GM15510 (cell line): Measurements from ENCODE around the gene GADD45GIP1.

ENCODE experiments used
- POLR2A ChIP-seq: IDR thresholded peaks from 3 replicates; pipeline ENCODE4 v1.6.1; 2011; ENCODE audit warnings: borderline replicate concordance; ENCODE audit not compliant: insufficient read length; ENCODE audit errors: extremely low read depth

GADD45GIP1 gene

DNA sequence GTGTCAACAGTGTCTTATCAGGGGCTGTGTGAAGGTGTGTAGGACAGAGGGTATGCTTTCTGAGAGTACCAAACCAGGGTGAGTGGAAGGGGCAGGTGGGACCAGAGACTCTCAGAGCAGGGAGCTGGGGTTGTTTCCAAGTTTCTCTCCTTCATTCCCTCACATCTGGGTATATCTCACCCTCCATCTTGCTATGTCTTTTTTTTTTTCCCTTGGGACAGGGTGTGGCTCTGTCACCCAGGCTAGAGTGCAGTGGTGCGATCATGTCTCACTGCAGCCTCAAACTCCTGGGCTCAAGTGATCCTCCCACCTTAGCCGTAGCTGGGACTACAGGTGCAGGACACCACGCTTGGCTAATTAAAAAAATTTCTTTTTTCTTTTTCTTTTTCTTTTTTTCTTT lies 23.0 kb upstream of the GADD45GIP1 start:
- TF ChIP-seq POLR2A = no peak

DNA sequence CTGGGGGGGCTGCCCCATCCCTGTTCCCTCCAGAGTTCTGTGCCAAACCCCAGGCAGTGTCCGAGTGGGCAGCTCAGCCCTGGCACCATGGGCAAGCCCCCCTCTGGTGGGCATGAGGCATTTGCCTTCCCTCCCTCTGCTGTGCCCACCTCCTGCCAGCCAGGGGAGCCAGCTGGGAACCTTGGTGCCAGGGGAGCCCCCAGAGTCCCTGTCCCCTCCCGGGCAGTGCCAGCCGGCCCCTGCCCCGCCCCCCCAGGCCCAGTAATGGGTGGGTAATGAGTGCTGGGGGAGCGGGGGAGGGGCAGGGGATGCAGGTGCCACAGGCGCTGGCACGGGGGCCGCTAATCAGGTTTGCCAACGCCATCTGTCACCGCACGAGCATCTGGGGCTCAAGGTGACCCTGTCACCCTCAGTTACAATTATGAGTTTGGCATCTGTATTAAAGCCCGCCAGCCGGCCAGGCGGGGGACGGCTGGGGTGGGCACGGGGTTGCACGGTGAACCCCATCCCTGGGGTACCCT lies 18.3 kb upstream of the GADD45GIP1 start:
- no peak for TF ChIP-seq POLR2A

DNA sequence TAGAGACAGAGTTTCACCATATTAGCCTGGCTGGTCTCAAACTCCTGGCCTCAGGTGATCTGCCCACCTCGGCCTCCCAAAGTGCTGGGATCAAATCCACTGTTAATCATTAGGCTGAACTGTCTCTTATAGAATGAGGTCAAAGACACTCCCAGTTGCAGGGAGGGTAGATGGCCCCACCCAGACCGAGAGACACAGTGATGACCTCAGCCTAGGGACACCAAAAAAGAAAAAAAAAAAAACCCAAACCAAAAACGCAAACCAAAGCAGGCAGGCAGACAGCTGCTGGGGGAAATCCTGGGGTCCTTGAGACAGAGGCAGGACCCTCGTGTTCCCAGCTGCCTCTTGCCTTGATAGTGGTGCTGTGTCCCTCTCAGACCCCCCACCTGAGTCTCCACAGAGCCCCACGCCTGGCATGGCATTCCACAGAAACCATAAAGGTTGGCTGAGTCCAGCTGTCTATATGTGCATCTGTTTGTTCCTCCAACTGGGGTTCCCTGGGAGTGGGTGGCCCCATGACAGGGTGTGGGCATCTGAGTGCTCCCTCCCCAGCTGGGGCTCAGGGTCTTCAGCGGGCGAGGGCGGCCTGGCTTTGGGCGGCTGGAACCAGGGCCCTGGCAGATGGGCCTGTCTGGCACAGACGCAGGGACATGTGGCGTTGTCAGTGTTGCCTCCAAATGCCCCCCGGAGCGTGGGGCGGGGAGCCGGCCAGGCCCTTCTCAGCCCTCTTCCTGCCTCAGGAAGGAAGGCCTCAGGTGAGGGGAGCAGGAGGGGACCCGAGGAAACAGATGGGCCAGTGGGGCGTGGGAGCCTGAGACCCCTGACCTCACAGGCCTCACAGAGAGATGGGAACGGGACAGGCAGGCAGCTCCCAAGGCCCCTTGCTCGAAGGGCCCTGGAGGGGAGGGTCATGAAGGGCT lies 17.5 kb upstream of the GADD45GIP1 start:
- no peak for TF ChIP-seq POLR2A

DNA sequence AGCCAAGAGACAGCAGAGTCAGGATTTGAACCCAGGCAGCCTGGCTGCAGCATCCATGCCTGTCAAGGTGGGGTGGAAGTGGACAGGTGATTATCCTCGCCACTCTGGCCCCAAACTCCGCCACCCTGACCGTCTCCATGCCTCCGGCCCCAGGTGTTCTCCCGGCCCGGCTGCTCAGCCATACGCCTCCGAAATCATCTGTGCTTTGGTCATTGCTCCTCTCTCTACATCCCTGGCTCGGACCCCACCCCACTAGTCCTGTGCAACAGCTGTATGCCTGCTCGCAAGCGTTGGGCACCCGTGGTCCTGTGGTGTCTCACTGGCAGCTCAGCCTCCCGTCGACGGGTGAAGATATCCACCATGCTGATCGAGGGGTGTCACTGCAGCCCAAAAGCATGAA lies 16.2 kb upstream of the GADD45GIP1 start:
- no peak for TF ChIP-seq POLR2A

DNA sequence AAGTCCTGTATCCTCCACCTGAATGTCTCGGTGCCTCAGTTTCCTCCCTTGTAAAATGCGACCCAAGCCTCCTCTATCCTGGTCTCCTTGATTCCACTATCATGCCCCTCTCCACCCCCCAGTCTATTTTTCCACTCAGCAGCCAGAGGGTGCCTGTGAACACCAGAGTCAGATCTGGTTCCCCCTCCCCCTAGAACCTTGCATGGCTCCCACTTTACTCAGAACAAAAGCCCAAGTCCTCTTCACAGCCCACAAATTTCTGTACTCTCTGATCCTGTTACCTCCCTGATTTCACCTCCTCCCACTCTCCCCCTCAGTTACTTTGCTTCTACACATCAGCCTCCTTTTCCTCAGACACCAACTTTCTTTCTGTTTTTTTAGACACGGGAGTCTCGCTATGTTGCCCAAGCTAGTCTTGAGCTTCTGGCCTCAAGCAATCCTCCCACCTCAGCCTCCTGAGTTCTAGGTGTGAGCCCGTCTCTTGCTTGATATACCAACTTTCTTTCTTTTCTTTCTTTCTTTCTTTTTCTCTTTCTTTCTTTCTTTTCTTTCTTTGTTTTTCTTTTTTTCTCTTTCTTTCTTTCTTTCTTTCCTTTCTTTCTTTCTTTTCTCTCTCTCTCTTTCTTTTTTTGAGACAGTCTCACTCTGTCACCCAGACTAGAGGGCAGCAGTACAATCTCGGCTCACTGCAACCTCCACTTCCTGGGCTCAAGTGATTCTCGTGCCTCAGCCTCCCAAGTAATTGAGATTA lies 13.2 kb upstream of the GADD45GIP1 start:
- no peak for TF ChIP-seq POLR2A

DNA sequence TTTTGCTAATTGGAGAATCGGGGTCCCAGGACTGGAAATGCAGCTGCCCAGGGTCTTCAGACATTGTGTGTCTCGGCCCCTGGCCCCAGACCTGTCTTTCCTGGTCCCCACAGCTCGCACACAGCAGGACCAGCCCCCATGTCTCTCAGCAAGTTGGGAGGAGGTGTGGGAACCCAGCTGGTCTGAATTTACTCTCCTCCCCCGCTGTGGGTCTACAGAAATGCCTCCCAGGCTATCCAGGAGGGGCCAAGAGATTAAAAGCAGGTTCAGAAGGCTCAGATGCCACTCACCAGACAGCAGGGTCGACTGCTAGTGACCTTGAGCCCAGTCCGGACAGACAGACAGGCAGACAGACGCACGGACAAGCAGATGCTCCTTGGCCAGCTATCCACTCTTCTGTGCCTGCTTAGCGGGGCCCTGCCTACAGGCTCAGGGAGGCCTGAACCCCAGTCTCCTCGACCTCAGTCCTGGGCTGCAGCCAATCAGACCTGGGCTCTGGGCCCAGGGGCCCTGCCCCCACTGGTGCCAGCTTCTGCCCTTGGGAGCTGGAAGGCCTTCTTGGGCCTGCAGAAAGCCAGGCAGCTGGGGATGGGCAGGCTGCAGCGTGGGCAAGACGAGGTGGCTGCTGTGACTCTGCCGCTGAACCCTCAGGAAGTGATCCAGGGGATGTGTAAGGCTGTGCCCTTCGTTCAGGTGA lies 12.4 kb upstream of the GADD45GIP1 start, which contains the start of gene DAND5:
DAND5 (plus strand) TSS at position 285 of the 697 bp plus-strand sequence; CDS start at position 370, 85 bp downstream.
- no peak for TF ChIP-seq POLR2A

DNA sequence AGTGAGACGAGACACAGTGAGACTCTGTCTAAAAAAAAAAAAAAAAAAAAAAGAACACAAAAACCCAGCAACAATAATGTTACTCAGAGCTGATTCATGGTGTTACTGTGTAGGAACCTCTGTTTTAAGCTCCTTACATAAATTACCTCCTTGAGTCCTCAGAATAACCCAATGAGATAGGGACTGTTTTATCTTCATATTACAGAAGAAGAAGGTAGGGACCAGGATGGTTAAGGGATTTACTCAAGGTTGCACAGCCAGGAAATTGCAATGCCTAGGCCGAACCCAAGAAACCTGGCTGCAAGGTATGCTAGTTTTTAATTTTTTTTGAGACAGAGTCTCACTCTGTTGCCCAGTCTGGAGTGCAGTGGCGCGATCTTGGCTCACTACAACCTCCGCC lies 10.9 kb upstream of the GADD45GIP1 start:
- TF ChIP-seq POLR2A = no peak

DNA sequence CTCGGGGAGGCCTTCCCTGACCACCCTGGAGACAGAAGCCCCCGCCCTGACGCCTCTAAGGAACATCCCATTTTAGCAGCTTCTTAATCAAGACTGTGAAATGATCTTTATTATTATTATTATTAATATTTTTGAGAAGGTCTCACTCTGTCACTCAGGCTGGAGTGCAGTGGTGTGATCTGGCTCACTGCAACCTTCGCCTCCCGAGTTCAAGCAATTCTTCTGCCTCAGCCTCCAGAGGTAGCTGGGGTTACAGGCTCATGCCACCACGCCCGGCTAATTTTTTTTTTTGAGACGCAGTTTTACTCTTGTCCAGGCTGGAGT lies 8.8 kb upstream of the GADD45GIP1 start:
- TF ChIP-seq POLR2A = no peak

DNA sequence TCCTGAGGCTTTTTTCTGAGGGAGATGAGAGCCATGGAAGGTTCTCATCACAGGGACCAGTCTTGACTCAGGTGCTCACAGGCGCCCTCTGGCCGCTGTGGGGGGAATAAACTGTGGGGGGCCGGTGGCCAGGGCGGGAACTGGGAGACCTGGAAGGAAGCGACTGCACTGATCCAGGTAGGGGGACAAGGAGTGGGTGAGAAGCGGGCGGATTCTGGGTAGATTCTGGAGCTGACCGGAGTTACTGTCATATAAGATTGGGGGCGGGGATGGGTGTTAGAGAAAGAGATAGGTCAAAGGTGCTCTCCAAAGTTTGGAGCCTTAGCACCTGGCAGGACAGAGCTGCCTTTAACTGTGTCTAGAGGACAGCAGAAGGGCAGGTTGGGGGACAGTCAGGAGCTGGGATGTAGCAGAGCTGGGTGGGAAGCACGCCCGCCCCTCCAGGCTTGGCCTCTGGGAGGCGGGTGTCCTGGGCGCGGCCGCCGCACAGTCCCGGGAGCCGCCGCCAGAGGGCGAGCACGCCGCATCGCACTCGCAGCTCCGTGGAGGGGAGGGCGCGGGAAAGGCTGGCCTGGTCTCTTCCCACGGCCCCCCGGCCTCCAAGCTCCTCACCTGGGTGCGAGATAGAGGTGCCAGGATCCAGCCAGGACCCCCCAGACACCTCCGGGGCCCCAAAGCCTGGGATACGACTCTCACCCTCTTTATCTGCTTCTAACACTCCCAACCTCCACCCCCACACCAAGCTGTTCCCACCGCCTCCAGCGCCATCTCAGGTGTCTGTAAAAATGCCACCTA lies 8.2 kb upstream of the GADD45GIP1 start:
- TF ChIP-seq POLR2A = peak; percentile 26

DNA sequence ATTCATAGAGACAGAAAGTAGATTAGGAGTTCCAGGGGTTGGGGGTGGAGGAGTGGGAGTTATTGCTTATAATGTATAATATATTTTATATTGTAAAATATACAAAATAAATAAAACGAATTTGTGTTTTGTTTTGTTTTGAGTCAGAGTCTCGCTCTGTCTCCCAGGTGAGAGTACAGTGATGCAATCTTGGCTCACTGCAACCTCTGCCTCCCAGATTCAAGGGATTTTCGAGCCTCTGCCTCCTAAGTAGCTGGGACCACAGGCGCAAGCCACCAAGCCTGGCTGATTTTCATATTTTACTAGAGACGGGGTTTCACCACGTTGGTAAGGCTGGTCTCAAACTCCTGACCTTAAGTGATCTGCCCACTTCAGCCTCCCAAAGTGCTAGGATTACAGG lies 2.5 kb upstream of the GADD45GIP1 start:
- TF ChIP-seq POLR2A = no peak

DNA sequence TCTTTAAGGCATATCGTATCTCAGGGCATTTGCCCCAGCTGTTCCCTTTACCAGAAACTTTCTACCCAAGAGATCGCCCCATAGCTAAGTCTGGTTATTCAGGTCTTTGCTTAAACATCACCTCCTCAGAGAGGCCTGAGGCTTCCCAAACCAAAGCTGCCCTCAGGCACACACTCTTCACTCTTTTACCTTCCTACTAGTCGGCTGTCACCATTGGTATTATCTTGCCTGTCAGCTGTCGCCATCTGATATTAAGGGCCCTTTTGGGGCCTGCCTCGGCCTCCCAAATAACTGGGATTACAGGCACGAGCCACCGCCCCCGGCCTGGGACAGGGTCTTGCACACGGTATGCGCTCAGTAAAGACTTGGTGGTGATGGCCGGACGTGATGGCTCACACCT lies 1.0 kb downstream of the GADD45GIP1 start:
- no peak for TF ChIP-seq POLR2A

DNA sequence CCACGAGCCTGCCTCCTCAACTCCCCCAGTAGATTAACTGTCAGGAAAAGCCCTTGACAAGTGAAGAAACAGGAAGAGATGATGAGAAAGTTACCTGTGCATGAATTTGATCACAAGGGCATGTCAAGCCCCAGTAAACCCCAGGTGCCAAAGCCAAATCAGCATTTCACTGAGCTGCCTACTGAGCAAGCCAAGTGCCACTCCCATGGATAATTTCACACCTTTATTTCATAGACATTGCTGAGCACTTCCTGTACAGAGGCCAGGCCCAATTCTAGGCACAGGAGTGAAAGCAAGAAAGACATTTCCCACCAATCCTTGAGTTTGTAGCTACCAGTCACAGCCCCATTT lies 2.4 kb downstream of the GADD45GIP1 start:
- TF ChIP-seq POLR2A = no peak

DNA sequence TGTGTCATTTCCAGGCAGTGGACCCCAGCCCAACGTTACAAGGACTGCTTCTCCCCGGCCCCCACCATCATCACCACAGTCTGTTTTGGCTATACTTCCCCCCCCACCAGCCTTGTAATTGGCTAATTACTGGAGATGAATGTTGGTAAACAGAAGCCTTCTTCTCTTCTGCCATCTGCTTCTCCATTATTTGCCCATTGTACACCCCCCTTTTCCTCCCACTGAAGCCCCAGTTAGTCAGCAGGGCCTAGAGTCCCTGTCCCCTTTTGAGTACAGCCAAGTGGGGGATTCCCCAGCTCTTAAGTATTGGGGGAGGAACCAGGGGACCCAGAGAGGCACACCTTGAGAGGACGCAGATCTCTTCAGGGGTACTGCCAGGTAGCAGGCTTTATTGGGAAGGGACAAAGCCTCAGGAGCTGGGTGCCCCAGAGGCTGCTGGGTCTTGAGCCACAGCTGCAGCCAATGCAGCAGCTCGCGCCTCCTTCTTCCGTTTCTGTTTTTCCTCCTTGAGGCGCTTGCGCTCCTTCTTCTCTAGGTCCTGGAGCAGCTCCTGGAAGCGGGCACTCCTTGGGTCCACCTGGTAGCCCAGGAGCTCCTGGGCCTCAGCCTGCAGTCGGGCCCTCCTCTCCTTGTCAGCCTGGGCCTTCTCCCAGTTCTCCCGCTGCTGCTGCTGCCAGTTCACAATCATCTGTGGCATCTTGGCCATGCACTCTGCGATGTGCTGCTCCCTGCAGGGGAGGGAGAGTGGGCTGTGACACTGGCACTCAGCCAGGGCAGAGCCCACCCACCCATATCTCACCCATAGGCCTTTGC lies 3.0 kb downstream of the GADD45GIP1 start:
- TF ChIP-seq POLR2A = no peak
